Caco-2 (cell line): Measurements from ENCODE around the gene DGKB. TPM values are rescaled to one million over a fixed set of nuclear protein-coding genes. Genes with fewer than 3 reads are reported as not detected.

ENCODE experiments used
- BruUV-seq: library from RNA; stranded (reverse); fragments of 400-500 nt; replicated peaks from 2 replicates; lab custom pipeline; 2021; lab: Mats Ljungman, UMichigan
- CTCF ChIA-PET: fragments of 300-600 bp; sonication (Branson Sonifier 250); formaldehyde crosslinking; loops from one replicate; lab custom pipeline; 2022; ENCODE audit warnings: antibody characterized with exemption; lab: Charles Lee
- POLR2A ChIA-PET: fragments of 300-600 bp; sonication (Branson Sonifier 250); formaldehyde crosslinking; loops from one replicate; lab custom pipeline; 2022; ENCODE audit warnings: antibody characterized with exemption; lab: Charles Lee
- DNase-seq, 2 experiments: peaks; one replicate each; pipeline versions ENCODE4 v3.0.0 to v3.0.0-alpha.2; 2020 to 2022
- H3K27me3 ChIP-seq: replicated peaks from 2 replicates; pipeline ENCODE4 v1.6.0; 2011; ENCODE audit warnings: low read length; ENCODE audit not compliant: control insufficient read depth, insufficient read depth
- H3K36me3 ChIP-seq: 2 replicates; pipeline ENCODE4 v1.5.1; 2011; ENCODE audit warnings: low read length; ENCODE audit not compliant: control insufficient read depth, insufficient read depth
- H3K4me1 ChIP-seq: fragments of 250-450 bp; sonication (Bioruptor Pico); 2 replicates; pipeline ENCODE4 v1.5.1; 2020; ENCODE audit warnings: mild to moderate bottlenecking
- H3K4me3 ChIP-seq: 2 replicates; pipeline ENCODE4 v1.5.1; 2011; ENCODE audit warnings: low read depth, mild to moderate bottlenecking, control low read depth, low read length
- H3K9me3 ChIP-seq: fragments of 250-450 bp; sonication (Bioruptor Pico); 2 replicates; pipeline ENCODE4 v1.5.1; 2020; ENCODE audit warnings: mild to moderate bottlenecking, moderate library complexity
- H3K27ac Mint-ChIP-seq: one replicate; pipeline ENCODE4 v1.8.0; 2022; ENCODE audit warnings: mixed read lengths; ENCODE audit not compliant: unreplicated experiment
- H3K27me3 Mint-ChIP-seq: one replicate; pipeline ENCODE4 v1.8.0; 2022; ENCODE audit warnings: mixed read lengths; ENCODE audit not compliant: insufficient read depth, unreplicated experiment
- H3K36me3 Mint-ChIP-seq: one replicate; pipeline ENCODE4 v1.8.0; 2022; ENCODE audit warnings: mild to moderate bottlenecking, mixed read lengths; ENCODE audit not compliant: insufficient read depth, unreplicated experiment
- H3K4me1 Mint-ChIP-seq: one replicate; pipeline ENCODE4 v1.8.0; 2022; ENCODE audit warnings: low read depth, mixed read lengths; ENCODE audit not compliant: unreplicated experiment
- H3K4me3 Mint-ChIP-seq: one replicate; pipeline ENCODE4 v1.8.0; 2022; ENCODE audit warnings: mild to moderate bottlenecking, moderate library complexity, mixed read lengths; ENCODE audit not compliant: unreplicated experiment
- H3K9me3 Mint-ChIP-seq: one replicate; pipeline ENCODE4 v1.8.0; 2022; ENCODE audit warnings: mixed read lengths; ENCODE audit not compliant: unreplicated experiment
- intact Hi-C: fragments of 100-400 bp; cut with micrococcal nuclease; formaldehyde crosslinking; loops from one replicate; pipeline ENCODE4 v1.10.0; 2022; ENCODE audit not compliant: unreplicated experiment
- total RNA-seq: library from RNA; stranded (reverse); gene quantifications from 2 replicates; pipeline ENCODE4 v1.2.3, GENCODE V29; 2022
- TF ChIP-seq, protein P1 (sequence below), 2 experiments: fragments of 200-600 bp in 1 of 2; IDR thresholded peaks; 1 replicate in 1 of 2; 2 replicates in 1 of 2; pipeline versions ENCODE4 v1.5.1 to v1.8.0; 2011 to 2022; ENCODE audit warnings: antibody characterized with exemption in 1 of 2, control low read depth in 1 of 2, inconsistent platforms in 1 of 2, low read depth in 1 of 2, low read length in 1 of 2, mild to moderate bottlenecking in 1 of 2, moderate library complexity in 1 of 2; ENCODE audit not compliant: insufficient read depth in 1 of 2, severe bottlenecking in 1 of 2, unreplicated experiment in 1 of 2

Gene DGKB
- total RNA-seq, 1 experiment from 2014 or later = 0.39 TPM

DNA sequence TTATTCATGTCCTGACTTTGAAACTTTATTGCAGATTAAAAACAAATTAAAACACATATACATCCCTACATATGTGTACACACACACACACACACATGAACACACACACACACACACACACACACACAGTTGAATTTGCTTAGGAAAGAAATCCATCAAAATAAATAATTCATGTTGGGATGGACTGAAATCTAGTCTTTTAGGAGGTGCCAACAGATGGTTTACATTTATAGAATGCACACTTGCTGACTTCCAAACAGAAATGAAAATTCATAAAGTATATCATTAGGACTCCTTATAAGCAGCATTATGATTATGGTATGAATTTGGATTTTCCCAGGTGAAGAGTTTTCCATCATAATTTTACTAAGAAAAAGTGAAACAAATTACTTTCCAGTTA, 642.5 kb downstream of the DGKB start:
- no TSS peak for BruUV-seq
- intact Hi-C loops = no loop called here
- POLR2A ChIA-PET = no interaction called here
- H3K4me3 ChIP-seq = no peak overlapping the region
- Mint-ChIP-seq H3K27me3 (no peaks in the 10 kb centered on the region), H3K9me3 (no peaks in the 10 kb centered on the region), H3K27ac (no peak overlapping the region), H3K4me3 (no peak overlapping the region), H3K4me1 (no peaks in the 10 kb centered on the region), H3K36me3 (no peaks in the 10 kb centered on the region)
- TF ChIP-seq, protein P1, sequence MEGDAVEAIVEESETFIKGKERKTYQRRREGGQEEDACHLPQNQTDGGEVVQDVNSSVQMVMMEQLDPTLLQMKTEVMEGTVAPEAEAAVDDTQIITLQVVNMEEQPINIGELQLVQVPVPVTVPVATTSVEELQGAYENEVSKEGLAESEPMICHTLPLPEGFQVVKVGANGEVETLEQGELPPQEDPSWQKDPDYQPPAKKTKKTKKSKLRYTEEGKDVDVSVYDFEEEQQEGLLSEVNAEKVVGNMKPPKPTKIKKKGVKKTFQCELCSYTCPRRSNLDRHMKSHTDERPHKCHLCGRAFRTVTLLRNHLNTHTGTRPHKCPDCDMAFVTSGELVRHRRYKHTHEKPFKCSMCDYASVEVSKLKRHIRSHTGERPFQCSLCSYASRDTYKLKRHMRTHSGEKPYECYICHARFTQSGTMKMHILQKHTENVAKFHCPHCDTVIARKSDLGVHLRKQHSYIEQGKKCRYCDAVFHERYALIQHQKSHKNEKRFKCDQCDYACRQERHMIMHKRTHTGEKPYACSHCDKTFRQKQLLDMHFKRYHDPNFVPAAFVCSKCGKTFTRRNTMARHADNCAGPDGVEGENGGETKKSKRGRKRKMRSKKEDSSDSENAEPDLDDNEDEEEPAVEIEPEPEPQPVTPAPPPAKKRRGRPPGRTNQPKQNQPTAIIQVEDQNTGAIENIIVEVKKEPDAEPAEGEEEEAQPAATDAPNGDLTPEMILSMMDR (IDR thresholded peaks at IDR 0.05; ENCODE audit: insufficient read depth in 1 of 2, low read depth in 1 of 2, low read length in 1 of 2, severe bottlenecking in 1 of 2, unreplicated experiment in 1 of 2) = no peak
- H3K36me3 ChIP-seq = no peaks in the 10 kb centered on the region
- no peaks in the 10 kb centered on the region for H3K4me1 ChIP-seq
- CTCF ChIA-PET = no interaction called here
- no peaks in the 10 kb centered on the region for H3K27me3 ChIP-seq
- DNase-seq = no peak
- no peaks in the 10 kb centered on the region for H3K9me3 ChIP-seq

DNA sequence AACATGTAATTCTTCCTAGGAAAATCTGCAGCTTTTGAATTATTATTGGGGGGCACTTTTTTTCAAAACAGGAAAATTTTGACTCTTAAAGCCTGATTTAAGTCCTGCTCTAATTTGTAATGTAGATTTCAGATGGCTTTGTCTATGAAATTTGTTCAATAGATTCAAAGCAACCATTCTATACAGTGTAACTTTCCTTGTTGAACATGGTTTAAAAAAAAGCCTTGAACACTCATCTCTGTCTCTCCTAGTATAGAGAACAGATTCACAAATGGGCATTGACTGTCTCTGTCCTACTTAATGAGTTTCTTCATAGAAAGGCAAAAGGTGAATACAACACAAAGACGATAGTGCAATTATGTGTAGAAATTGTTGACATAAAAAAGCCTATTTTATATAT, 643.7 kb downstream of the DGKB start:
- Histone ChIP-seq H3K36me3 (no peaks in the 10 kb centered on the region), H3K9me3 (no peaks in the 10 kb centered on the region), H3K4me1 (no peaks in the 10 kb centered on the region), H3K27me3 (no peaks in the 10 kb centered on the region), H3K4me3 (no peak overlapping the region)
- ChIA-PET CTCF (no interaction called here), POLR2A (no interaction called here)
- Mint-ChIP-seq H3K9me3 (no peaks in the 10 kb centered on the region), H3K4me1 (no peaks in the 10 kb centered on the region), H3K36me3 (no peaks in the 10 kb centered on the region), H3K27ac (no peak overlapping the region), H3K4me3 (no peak overlapping the region), H3K27me3 (peaks cover under 1% of the 10 kb centered on the region)
- TF ChIP-seq, protein P1 (IDR thresholded peaks at IDR 0.05; ENCODE audit: insufficient read depth in 1 of 2, low read depth in 1 of 2, low read length in 1 of 2, severe bottlenecking in 1 of 2, unreplicated experiment in 1 of 2) = no peak
- intact Hi-C loops = no loop called here
- no peak for DNase-seq
- no TSS peak for BruUV-seq

DNA sequence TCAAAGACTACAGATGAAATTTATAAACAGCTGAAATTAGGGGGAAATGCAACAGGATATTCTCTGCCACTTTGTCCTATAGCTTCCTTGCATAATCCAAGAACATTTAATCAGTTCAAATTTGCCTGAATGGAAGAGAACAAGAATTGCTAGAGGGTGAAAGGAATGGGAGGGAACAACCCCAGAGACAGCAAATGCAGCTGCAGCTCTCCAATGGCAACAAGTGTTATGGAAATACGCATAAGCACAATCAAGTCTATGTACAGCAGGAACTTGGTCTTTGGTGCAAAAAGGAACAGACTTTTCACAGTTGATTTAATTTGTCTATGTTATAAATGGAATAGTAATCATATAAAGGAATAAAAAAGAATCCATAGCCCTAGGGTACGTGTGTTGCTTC, 644.1 kb downstream of the DGKB start:
- Histone ChIP-seq H3K9me3 (no peaks in the 10 kb centered on the region), H3K4me1 (no peaks in the 10 kb centered on the region), H3K4me3 (no peak overlapping the region), H3K36me3 (no peaks in the 10 kb centered on the region), H3K27me3 (no peaks in the 10 kb centered on the region)
- TF ChIP-seq, protein P1 (IDR thresholded peaks at IDR 0.05; ENCODE audit: insufficient read depth in 1 of 2, low read depth in 1 of 2, low read length in 1 of 2, severe bottlenecking in 1 of 2, unreplicated experiment in 1 of 2) = no peak
- Mint-ChIP-seq H3K4me1 (no peaks in the 10 kb centered on the region), H3K9me3 (no peaks in the 10 kb centered on the region), H3K27ac (no peak overlapping the region), H3K36me3 (no peaks in the 10 kb centered on the region), H3K27me3 (peaks cover 2% of the 10 kb centered on the region), H3K4me3 (no peak overlapping the region)
- ChIA-PET CTCF (no interaction called here), POLR2A (interaction anchor here (0.6 kb wide), 1 partner anchor 116 kb away, joined by 4 read pairs; no protein-coding TSS in a partner anchor)
- intact Hi-C loops = no loop called here
- DNase-seq = no peak
- BruUV-seq = no TSS peak
